Measurements from ENCODE around the gene PLK2. TPM values are rescaled to one million over a fixed set of nuclear protein-coding genes. Genes with fewer than 3 reads are reported as not detected.

The PLK2 gene
- 186 and 250 TPM in 2 replicates for total RNA-seq
- polyA plus RNA-seq, result 187 and 199 TPM in 2 replicates
- 140 and 149 TPM in 2 replicates for polyA plus RNA-seq (2011; cell fraction: cytosol; rRNA removed)
- polyA plus RNA-seq (2011; cell fraction: nucleus; rRNA removed), result 844 and 892 TPM in 2 replicates
- 403 and 476 TPM in 2 replicates for polyA plus RNA-seq (2012)
- 412 and 539 TPM in 2 replicates for polyA minus RNA-seq
- 70.1 TPM for polyA minus RNA-seq (2011; cell fraction: cytosol; rRNA and poly(A)+ RNA removed)
- polyA minus RNA-seq (2011; cell fraction: nucleus; rRNA and poly(A)+ RNA removed), result 1,729 and 1,944 TPM in 2 replicates
- Bru-seq, nascent RNA, result percentile 100 among the genes with signal in this experiment
- BruChase-seq, experiment 1, labeled RNA remaining after a 6-hour chase, result percentile 95 among the genes with signal in this experiment
- BruChase-seq, experiment 2, labeled RNA remaining after a 2-hour chase, result percentile 99 among the genes with signal in this experiment
- long read RNA-seq, transcript PLK2-201 (14 exons, 2,960 nt), result major isoform, 266 of 335 reads
- long read RNA-seq, partial matches to known transcripts, result 12 of 335 reads
- long read RNA-seq, other reads (novel, unspliced or antisense), result 56 of 335 reads

DNA sequence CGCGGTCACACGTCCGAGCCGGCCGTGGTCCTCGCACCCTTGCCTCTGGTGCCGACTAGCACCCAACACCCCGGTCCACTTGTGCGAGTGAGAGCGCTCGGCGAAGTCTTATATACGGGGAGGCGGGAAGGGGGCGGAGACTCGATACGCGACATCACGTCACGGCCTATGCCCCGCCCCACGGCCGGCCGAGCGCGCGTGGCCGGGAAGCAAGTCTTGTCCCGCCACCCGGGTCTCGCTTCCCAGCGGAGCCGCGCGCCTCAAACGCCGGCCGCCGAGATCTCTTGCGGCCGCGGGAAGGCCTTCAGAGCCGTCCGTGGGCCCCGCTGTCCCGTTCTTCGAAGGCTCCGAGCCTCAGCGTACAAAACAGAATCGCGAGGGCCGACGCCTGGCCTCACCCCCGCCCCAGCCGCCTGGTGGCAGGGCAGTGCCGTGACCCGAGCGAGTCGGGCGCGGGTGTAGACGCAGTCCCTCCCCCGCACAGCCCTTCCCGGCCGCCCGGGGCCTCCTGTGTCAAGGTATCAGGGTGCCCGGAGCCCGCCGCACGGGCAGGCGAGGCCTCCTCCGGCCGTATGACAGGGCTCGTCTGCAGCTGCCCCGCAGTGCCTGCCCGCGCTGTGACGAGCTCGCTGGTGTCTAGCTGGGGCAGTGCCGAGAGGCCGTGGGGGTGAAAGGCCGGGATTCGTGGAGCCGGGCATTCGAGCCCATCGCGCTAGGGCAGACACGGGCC is at the start of gene PLK2:
TSS of gene PLK2 (minus strand) at position 85 of the 730 bp plus-strand sequence. CDS start 127 bp downstream, outside the sequence.
- H4K20me1 ChIP-seq (replicated peaks; ENCODE audit: control insufficient read depth, extremely low read depth, insufficient read depth, low read length), result peaks cover 10% of the 10 kb centered on the region
- DNase-seq (ENCODE audit: low read depth, low spot score) (peak; percentile 95), FAIRE-seq (peak; percentile 73)
- H3K36me3 ChIP-seq (ENCODE audit: control insufficient read depth in 2 of 2, extremely low read depth in 1 of 2, insufficient read depth in 2 of 2, low read length in 2 of 2), result peaks cover 17 to 28% of the 10 kb centered on the region in 2 experiments
- TF ChIP-seq POLR2A (IDR thresholded peaks at IDR 0.05; ENCODE audit: low read depth, low read length) (peak; percentile 100), JUN (IDR thresholded peaks at IDR 0.05; ENCODE audit: borderline replicate concordance, insufficient read depth, insufficient read length, low read depth) (no peak), MAX (IDR thresholded peaks at IDR 0.05; ENCODE audit: insufficient read depth, insufficient read length) (peak; percentile 2), CTCF (IDR thresholded peaks at IDR 0.05; ENCODE audit: extremely low read depth in 1 of 2, insufficient read depth in 1 of 2, low read depth in 1 of 2, low read length in 2 of 2) (peak; percentile 38 to 66), POLR2AphosphoS5 (IDR thresholded peaks at IDR 0.05; ENCODE audit: insufficient read depth, low read depth, low read length) (peak; percentile 100), EZH2 (IDR thresholded peaks at IDR 0.05; ENCODE audit: borderline replicate concordance, low read depth, low read length, severe bottlenecking) (no peak)
- peak within 1 kb of the TSS; percentile 87 for H3K27ac ChIP-seq (ENCODE audit: insufficient read depth, low read depth, low read length)
- POLR2A ChIA-PET, result interaction anchor here (0.6 to 3.8 kb wide), 29 partner anchors 9 to 1162 kb away, joined by 3 to 50 read pairs (median 5); no protein-coding TSS in a partner anchor
- H3K9me1 ChIP-seq (replicated peaks; ENCODE audit: control insufficient read depth, extremely low read depth, insufficient read depth, low read length), result no peaks in the 10 kb centered on the region
- intact Hi-C loops (cut with micrococcal nuclease) (loop anchor here (1.0 to 5.0 kb wide), 14 partner anchors 220 to 1288 kb away; partner anchors contain the start of gene GPBP1), dilution Hi-C loops (cut with MboI; ENCODE audit: extremely low pct_ligation_motif_present, low sequenced_read_pairs) (loop anchor here (25.0 kb wide), 2 partner anchors 673 to 973 kb away; partner anchors contain the start of gene ACTBL2)
- peak within 1 kb of the TSS; percentile 92 to 100 (median 94) for H3K4me3 ChIP-seq (replicated peaks in 1 of 3; ENCODE audit: insufficient read depth in 1 of 3, low read depth in 1 of 3, low read length in 3 of 3)
- CTCF ChIA-PET, result interaction anchor here (1.0 to 6.2 kb wide), 32 partner anchors 12 to 1164 kb away, joined by 3 to 260 read pairs (median 5); no protein-coding TSS in a partner anchor
- no peaks in the 10 kb centered on the region for H3K9me3 ChIP-seq (replicated peaks; ENCODE audit: control insufficient read depth, insufficient read depth, low read length)
- peaks cover 30% of the 10 kb centered on the region for H3K4me1 ChIP-seq (ENCODE audit: control insufficient read depth, extremely low read depth, insufficient read depth, low read length)
- TSS peak; percentile 48 for BruUV-seq (replicated peaks)
- H3K4me2 ChIP-seq (ENCODE audit: insufficient read depth, low read length), result peak within 1 kb of the TSS; percentile 95
- peak within 1 kb of the TSS; percentile 87 for H2AFZ ChIP-seq (ENCODE audit: low read depth, low read length)
- peaks cover 45% of the 10 kb centered on the region for H3K79me2 ChIP-seq (ENCODE audit: control insufficient read depth, insufficient read depth, low read length)
- H3K9ac ChIP-seq (replicated peaks; ENCODE audit: extremely low read depth, insufficient read depth, low read length), result peak within 1 kb of the TSS; percentile 98
- no peaks in the 10 kb centered on the region for H3K27me3 ChIP-seq (ENCODE audit: control insufficient read depth in 2 of 2, insufficient read depth in 2 of 2, low read length in 2 of 2)

Data from endothelial cell of umbilical vein (primary cell).